Natural killer cell treated with Interleukin-12 subunit alpha and Interleukin-12 subunit beta and Interleukin-15 and Interleukin-18, amount 100 ng/mL, for 72 hours (primary cell): ENCODE results near the gene CASS4. TPM values are rescaled to one million over a fixed set of nuclear protein-coding genes. Genes with fewer than 3 reads are reported as not detected.
A peak's percentile ranks its signal among the peaks of the same experiment; 100 is the strongest.
"Not testable (repeated sequence)": the region's sequence is repeated elsewhere in the genome, so short reads cannot be mapped to it uniquely, and the experiment has no call there.

ENCODE experiments used
- ATAC-seq, 2 donors: fragments of 150-1000 bp; cut with Tn5 transposase in 1 of 2; sonication (Bioruptor Pico), chemical (Tn5 transposase) in 1 of 2; 2 replicates each; pipeline ENCODE4 v1.10.0; 2021
- DNase-seq: peaks from one replicate; pipeline ENCODE4 v3.0.0; 2022; ENCODE audit warnings: low spot score
- H3K27ac Mint-ChIP-seq, 2 donors: 1 replicate in 1 of 2; 2 replicates in 1 of 2; pipeline ENCODE4 v1.8.0; 2022; ENCODE audit warnings: mixed read lengths in 2 of 2, mild to moderate bottlenecking in 1 of 2, moderate library complexity in 1 of 2
- H3K27me3 Mint-ChIP-seq, 2 donors: 1 replicate in 1 of 2; 2 replicates in 1 of 2; pipeline ENCODE4 v1.8.0; 2022; ENCODE audit warnings: mixed read lengths in 2 of 2
- H3K36me3 Mint-ChIP-seq: one replicate; pipeline ENCODE4 v1.8.0; 2022; ENCODE audit warnings: mixed read lengths
- H3K4me1 Mint-ChIP-seq, 2 donors: 1 replicate in 1 of 2; 2 replicates in 1 of 2; pipeline ENCODE4 v1.8.0; 2022; ENCODE audit warnings: low read depth in 2 of 2, mixed read lengths in 2 of 2, mild to moderate bottlenecking in 1 of 2
- H3K4me3 Mint-ChIP-seq: one replicate; pipeline ENCODE4 v1.8.0; 2022; ENCODE audit warnings: mixed read lengths
- H3K9me3 Mint-ChIP-seq: 2 replicates; pipeline ENCODE4 v1.8.0; 2022; ENCODE audit warnings: mixed read lengths
- total RNA-seq, 2 donors: library from RNA; stranded (reverse); gene quantifications; one replicate each; pipeline ENCODE4 v1.2.3, GENCODE V29; 2022

The CASS4 gene
- total RNA-seq, 2 donors from 2014 or later: 1.3 to 4.1 TPM

DNA sequence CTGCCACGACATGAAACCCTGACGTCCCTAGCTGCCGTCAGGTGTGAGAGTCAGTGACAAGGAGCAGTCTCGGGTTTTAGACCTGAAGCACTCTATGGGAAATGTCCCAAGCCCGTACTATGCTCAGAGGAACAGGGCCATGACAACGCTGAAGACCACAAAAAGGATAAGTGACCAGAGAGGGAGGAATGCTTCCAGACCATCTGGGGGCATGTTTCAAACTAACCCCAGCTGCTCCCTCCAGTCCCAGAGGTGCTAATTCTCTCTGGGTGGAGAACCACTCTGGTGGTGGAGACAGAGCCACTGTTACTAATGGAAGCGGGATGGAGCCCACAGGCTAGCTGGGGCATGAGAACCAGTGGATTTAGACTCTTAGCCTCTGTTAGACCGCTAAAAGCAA lies 28.7 kb upstream of the CASS4 start:
- H3K27ac Mint-ChIP-seq: no peak overlapping the region
- H3K4me1 Mint-ChIP-seq: no peaks in the 10 kb centered on the region
- no peaks in the 10 kb centered on the region for H3K9me3 Mint-ChIP-seq
- DNase-seq: no peak
- peaks cover 34% of the 10 kb centered on the region for H3K36me3 Mint-ChIP-seq
- no peaks in the 10 kb centered on the region for H3K27me3 Mint-ChIP-seq
- ATAC-seq: no peak
- H3K4me3 Mint-ChIP-seq: no peak overlapping the region

- H3K9me3 Mint-ChIP-seq: no peaks in the 10 kb centered on the region
- ATAC-seq (no peak), DNase-seq (no peak)
- no peak overlapping the region for H3K4me3 Mint-ChIP-seq
- H3K27me3 Mint-ChIP-seq: no peaks in the 10 kb centered on the region
- H3K27ac Mint-ChIP-seq: no peak overlapping the region
- peaks cover 41% of the 10 kb centered on the region for H3K36me3 Mint-ChIP-seq
- H3K4me1 Mint-ChIP-seq: peaks cover 9 to 15% of the 10 kb centered on the region in 2 donors
Observed at GRCh38 chr20:56385130-56385529, 26.9 kb upstream of the CASS4 start.

- no peak overlapping the region for H3K4me3 Mint-ChIP-seq
- H3K9me3 Mint-ChIP-seq: no peaks in the 10 kb centered on the region
- DNase-seq (no peak), ATAC-seq (no peak)
- no peak overlapping the region for H3K27ac Mint-ChIP-seq
- peaks cover 42% of the 10 kb centered on the region for H3K36me3 Mint-ChIP-seq
- H3K4me1 Mint-ChIP-seq: peaks cover 12 to 21% of the 10 kb centered on the region in 2 donors
- no peaks in the 10 kb centered on the region for H3K27me3 Mint-ChIP-seq
Observed at GRCh38 chr20:56386219-56386618, 25.8 kb upstream of the CASS4 start.

DNA sequence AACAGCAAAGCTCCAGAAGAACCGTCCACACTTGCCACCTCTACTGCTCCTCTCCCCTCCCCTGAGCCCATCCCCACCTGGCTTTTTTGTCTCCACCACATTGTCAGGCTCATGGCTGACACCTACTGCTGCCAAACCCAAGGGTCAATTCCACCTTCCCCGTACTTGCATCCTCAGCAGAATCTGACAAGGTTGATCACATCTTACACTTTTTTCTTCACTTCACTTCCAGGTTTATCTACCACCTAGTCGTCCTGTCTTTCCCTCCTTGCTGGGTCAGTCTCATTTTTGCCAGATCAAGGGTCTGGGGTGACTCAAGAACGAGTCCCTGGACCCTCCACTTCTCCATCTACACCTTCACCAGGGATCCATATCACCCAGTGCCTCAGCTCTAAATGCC lies 23.2 kb upstream of the CASS4 start:
- Mint-ChIP-seq H3K9me3 (no peaks in the 10 kb centered on the region), H3K27me3 (no peaks in the 10 kb centered on the region), H3K4me3 (no peak overlapping the region), H3K4me1 (peaks cover 22 to 36% of the 10 kb centered on the region in 2 donors), H3K36me3 (peaks cover 38% of the 10 kb centered on the region), H3K27ac (peak overlapping the region in 1 of 2 donors; percentile 9)
- ATAC-seq: no peak
- DNase-seq: no peak

GRCh38 chr20:56389807-56390206 lies 22.3 kb upstream of the CASS4 start:
- no peak for ATAC-seq
- Mint-ChIP-seq H3K27me3 (no peaks in the 10 kb centered on the region), H3K4me3 (peak overlapping the region; percentile 19), H3K9me3 (no peaks in the 10 kb centered on the region), H3K27ac (no peak overlapping the region), H3K4me1 (peaks cover 23 to 36% of the 10 kb centered on the region in 2 donors), H3K36me3 (peaks cover 35% of the 10 kb centered on the region)
- DNase-seq: no peak

- peaks cover 33% of the 10 kb centered on the region for H3K36me3 Mint-ChIP-seq
- not testable (repeated sequence) for H3K27ac Mint-ChIP-seq, H3K9me3 Mint-ChIP-seq, H3K4me3 Mint-ChIP-seq, DNase-seq, ATAC-seq, H3K27me3 Mint-ChIP-seq
- H3K4me1 Mint-ChIP-seq: peaks cover 23 to 36% of the 10 kb centered on the region in 2 donors
Observed at GRCh38 chr20:56390396-56390795, 21.7 kb upstream of the CASS4 start.

- Mint-ChIP-seq H3K27ac (no peak overlapping the region), H3K9me3 (no peaks in the 10 kb centered on the region), H3K27me3 (no peaks in the 10 kb centered on the region), H3K36me3 (peaks cover 35% of the 10 kb centered on the region), H3K4me3 (no peak overlapping the region), H3K4me1 (peaks cover 25 to 36% of the 10 kb centered on the region in 2 donors)
- DNase-seq (no peak), ATAC-seq (no peak)
Observed at GRCh38 chr20:56391037-56391436, 21.0 kb upstream of the CASS4 start.

DNA sequence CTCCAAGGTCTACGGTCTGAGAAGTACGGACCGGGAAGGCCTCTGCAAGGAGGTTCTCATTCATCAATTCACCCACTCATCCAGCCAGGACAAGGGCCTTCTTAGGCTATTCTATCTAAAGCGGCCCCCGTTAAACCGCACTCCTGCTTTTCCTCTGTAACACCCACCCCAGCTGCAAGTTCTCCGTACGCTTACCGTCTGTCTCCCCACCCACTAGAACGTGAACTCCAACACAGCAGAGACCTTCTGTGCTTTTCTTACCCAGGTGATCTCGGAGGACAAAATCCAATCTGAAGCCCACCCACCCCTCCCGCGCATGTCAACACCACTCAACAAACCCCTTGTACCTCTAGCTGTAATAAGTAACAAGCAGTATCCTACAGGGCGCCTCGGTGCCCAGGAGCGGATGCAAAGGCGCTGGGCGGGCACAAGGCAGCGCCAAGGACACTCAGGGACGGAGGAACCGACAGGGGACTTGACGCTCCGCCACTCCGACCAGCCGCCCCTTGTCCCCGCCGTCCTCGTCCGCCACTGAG lies 20.4 kb upstream of the CASS4 start:
- H3K9me3 Mint-ChIP-seq: no peaks in the 10 kb centered on the region
- H3K27ac Mint-ChIP-seq: no peak overlapping the region
- no peak for DNase-seq
- peaks cover 25 to 36% of the 10 kb centered on the region in 2 donors for H3K4me1 Mint-ChIP-seq
- no peak overlapping the region for H3K4me3 Mint-ChIP-seq
- H3K36me3 Mint-ChIP-seq: peaks cover 31% of the 10 kb centered on the region
- no peaks in the 10 kb centered on the region for H3K27me3 Mint-ChIP-seq
- peak; percentile 70 to 71 for ATAC-seq

- no peak within 1 kb of the TSS for H3K27ac Mint-ChIP-seq
- DNase-seq (peak; percentile 100), ATAC-seq (peak; percentile 95 to 96)
- no peak within 1 kb of the TSS for H3K4me3 Mint-ChIP-seq
- H3K36me3 Mint-ChIP-seq: peaks cover 35% of the 10 kb centered on the region
- peaks cover 28 to 36% of the 10 kb centered on the region in 2 donors for H3K4me1 Mint-ChIP-seq
- no peaks in the 10 kb centered on the region for H3K27me3 Mint-ChIP-seq
- H3K9me3 Mint-ChIP-seq: no peaks in the 10 kb centered on the region
Observed at GRCh38 chr20:56392132-56392880, 19.8 kb upstream of the CASS4 start, which contains the start of the genes AURKA and CSTF1. AURKA (minus strand) TSS chr20:56392215; CDS start chr20:56388197, 4,018 bp downstream. CSTF1 (plus strand) TSS chr20:56392645; CDS start chr20:56395553, 2,908 bp downstream.

- H3K4me1 Mint-ChIP-seq: peaks cover 28 to 36% of the 10 kb centered on the region in 2 donors
- no peaks in the 10 kb centered on the region for H3K9me3 Mint-ChIP-seq
- no peaks in the 10 kb centered on the region for H3K27me3 Mint-ChIP-seq
- H3K27ac Mint-ChIP-seq: no peak overlapping the region
- ATAC-seq (no peak), DNase-seq (no peak)
- peaks cover 37% of the 10 kb centered on the region for H3K36me3 Mint-ChIP-seq
- H3K4me3 Mint-ChIP-seq: no peak overlapping the region
Observed at GRCh38 chr20:56392881-56393482, 19.1 kb upstream of the CASS4 start.

DNA sequence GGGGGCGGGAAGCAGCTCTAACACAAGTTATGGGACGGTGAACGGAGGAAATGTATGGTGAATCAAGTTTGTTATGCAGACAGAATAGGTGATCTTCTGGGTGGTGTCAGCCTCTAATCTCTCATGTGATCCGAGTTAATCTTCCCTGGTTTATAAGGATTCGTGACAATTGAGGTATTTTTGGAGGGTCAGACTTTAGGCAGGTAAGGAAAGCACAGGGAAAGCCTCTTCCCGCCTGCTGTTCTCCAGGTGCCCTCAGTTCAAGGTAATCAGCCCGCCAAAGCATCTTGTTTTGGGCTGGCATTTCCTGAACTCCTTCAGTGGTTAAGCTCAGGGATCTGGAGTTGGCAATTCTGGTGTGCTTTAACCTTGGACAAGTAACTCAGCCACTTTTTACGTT lies 18.4 kb upstream of the CASS4 start:
- H3K9me3 Mint-ChIP-seq: no peaks in the 10 kb centered on the region
- no peak for ATAC-seq

GRCh38 chr20:56395166-56395565 lies 16.9 kb upstream of the CASS4 start:
- DNase-seq (no peak), ATAC-seq (no peak)
- no peaks in the 10 kb centered on the region for H3K27me3 Mint-ChIP-seq
- H3K9me3 Mint-ChIP-seq: no peaks in the 10 kb centered on the region
- peaks cover 28% of the 10 kb centered on the region for H3K36me3 Mint-ChIP-seq
- H3K27ac Mint-ChIP-seq: no peak overlapping the region
- H3K4me3 Mint-ChIP-seq: no peak overlapping the region
- H3K4me1 Mint-ChIP-seq: peaks cover 25% of the 10 kb centered on the region in 2 donors

More for the DNA sequence above, 18.4 kb upstream of the CASS4 start:
- Mint-ChIP-seq H3K4me3 (no peak overlapping the region), H3K4me1 (peaks cover 28 to 36% of the 10 kb centered on the region in 2 donors), H3K27ac (no peak overlapping the region), H3K36me3 (peaks cover 36% of the 10 kb centered on the region), H3K27me3 (no peaks in the 10 kb centered on the region)
- no peak for DNase-seq

GRCh38 chr20:56400001-56400640 lies 11.9 kb upstream of the CASS4 start:
- peak; percentile 76 for DNase-seq
- Mint-ChIP-seq H3K4me3 (no peak overlapping the region), H3K27me3 (no peaks in the 10 kb centered on the region), H3K36me3 (peaks cover 28% of the 10 kb centered on the region), H3K9me3 (no peaks in the 10 kb centered on the region), H3K4me1 (peaks cover 8 to 11% of the 10 kb centered on the region in 2 donors), H3K27ac (peak overlapping the region; percentile 4 to 39)
- peak in 1 of 2 donors; percentile 72 for ATAC-seq
